OCI-LY3 (cell line): ENCODE results near the gene AKR1C1.
"Not testable (repeated sequence)": the region's sequence is repeated elsewhere in the genome, so short reads cannot be mapped to it uniquely, and the experiment has no call there.

Source experiments
- EZH2phosphoT487 ChIP-seq: fragments of 200-600 bp; shearing (Covaris generic); IDR thresholded peaks from 2 replicates; pipeline ENCODE4 v1.6.1; 2018; ENCODE audit warnings: antibody characterized with exemption, mixed run types, low read depth
- TF ChIP-seq, protein P1 (sequence below): fragments of 200-600, 300-600 bp; sonication (generic); IDR thresholded peaks from 2 replicates; pipeline ENCODE4 v1.5.1; 2014; ENCODE audit warnings: antibody characterized with exemption, low read length, low read depth

DNA sequence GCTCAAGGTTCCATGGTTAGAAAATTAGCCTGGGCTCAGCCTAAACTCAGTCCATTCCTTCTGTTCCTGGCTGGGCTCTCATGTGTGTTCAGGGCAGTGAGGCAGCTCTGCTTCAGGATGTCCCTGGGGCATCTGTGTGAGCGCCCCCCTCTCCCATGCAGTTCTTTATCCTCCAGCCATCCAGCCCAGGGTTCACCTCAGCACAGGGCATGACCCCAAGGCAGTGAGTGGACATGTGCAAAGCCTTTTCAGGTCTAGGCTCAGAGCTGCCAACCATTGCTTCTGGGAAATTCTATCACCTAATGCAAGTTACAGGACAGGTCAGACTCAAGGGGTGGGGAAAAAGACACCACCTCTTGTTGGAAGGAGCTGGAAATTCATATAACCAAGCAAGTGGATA lies 10.1 kb downstream of the AKR1C1 start:
- TF ChIP-seq, protein P1, sequence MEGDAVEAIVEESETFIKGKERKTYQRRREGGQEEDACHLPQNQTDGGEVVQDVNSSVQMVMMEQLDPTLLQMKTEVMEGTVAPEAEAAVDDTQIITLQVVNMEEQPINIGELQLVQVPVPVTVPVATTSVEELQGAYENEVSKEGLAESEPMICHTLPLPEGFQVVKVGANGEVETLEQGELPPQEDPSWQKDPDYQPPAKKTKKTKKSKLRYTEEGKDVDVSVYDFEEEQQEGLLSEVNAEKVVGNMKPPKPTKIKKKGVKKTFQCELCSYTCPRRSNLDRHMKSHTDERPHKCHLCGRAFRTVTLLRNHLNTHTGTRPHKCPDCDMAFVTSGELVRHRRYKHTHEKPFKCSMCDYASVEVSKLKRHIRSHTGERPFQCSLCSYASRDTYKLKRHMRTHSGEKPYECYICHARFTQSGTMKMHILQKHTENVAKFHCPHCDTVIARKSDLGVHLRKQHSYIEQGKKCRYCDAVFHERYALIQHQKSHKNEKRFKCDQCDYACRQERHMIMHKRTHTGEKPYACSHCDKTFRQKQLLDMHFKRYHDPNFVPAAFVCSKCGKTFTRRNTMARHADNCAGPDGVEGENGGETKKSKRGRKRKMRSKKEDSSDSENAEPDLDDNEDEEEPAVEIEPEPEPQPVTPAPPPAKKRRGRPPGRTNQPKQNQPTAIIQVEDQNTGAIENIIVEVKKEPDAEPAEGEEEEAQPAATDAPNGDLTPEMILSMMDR = not testable (repeated sequence)
- TF ChIP-seq EZH2phosphoT487 = not testable (repeated sequence)
